ENCODE results near the gene PRSS57.

Gene PRSS57

DNA sequence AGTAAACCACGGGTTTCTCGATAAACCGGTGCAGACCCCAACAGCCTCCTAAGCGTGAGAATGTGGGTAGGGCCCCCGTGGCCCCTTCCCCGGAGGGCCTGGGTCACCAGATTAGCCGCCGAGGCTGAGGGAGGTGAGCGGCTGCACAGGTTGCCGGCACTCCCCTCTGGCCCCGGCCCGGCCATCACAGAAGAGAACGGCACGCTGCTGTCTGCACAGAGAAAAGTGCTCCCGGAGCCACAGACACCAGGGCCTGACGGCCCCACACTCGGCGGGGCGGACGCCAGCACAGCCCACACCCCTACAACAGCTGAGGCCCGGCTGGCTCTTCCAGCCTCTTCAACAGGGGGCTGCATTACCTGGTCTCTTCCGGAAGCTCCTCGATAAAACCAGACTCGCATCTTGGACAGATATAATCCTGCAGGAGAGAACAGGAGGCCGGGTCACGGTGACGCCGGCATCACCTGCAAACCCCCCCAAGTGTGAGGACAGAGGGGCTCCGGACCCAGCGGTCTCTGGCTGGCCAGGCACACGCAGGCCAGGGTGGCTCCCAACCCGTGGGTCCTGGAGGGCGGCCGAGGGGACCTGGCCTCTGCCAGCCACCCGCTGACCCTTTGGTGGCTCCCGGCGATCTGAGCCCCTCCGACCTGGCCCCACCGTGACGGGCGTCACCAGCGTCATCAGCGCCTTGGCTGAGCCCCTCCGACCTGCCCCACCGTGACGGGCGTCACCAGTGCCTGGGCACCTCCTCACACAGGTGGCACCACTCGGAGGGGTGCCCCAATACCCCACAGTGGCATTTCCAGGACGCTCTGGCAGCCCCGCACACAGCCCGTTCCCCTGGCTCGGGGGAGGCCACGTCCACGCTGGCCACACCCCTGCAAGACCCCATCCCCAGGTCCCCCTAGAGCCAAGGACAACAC is 42.5 kb downstream of the PRSS57 start:
- TF ChIP-seq, protein P1, sequence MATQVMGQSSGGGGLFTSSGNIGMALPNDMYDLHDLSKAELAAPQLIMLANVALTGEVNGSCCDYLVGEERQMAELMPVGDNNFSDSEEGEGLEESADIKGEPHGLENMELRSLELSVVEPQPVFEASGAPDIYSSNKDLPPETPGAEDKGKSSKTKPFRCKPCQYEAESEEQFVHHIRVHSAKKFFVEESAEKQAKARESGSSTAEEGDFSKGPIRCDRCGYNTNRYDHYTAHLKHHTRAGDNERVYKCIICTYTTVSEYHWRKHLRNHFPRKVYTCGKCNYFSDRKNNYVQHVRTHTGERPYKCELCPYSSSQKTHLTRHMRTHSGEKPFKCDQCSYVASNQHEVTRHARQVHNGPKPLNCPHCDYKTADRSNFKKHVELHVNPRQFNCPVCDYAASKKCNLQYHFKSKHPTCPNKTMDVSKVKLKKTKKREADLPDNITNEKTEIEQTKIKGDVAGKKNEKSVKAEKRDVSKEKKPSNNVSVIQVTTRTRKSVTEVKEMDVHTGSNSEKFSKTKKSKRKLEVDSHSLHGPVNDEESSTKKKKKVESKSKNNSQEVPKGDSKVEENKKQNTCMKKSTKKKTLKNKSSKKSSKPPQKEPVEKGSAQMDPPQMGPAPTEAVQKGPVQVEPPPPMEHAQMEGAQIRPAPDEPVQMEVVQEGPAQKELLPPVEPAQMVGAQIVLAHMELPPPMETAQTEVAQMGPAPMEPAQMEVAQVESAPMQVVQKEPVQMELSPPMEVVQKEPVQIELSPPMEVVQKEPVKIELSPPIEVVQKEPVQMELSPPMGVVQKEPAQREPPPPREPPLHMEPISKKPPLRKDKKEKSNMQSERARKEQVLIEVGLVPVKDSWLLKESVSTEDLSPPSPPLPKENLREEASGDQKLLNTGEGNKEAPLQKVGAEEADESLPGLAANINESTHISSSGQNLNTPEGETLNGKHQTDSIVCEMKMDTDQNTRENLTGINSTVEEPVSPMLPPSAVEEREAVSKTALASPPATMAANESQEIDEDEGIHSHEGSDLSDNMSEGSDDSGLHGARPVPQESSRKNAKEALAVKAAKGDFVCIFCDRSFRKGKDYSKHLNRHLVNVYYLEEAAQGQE (IDR thresholded peaks at IDR 0.05; ENCODE audit: low read depth): no peak
- no peak for TF ChIP-seq TCF12 (IDR thresholded peaks at IDR 0.05; ENCODE audit: low read depth)
- TF ChIP-seq FOXM1 (IDR thresholded peaks at IDR 0.05; ENCODE audit: borderline replicate concordance, low read depth): no peak
- TF ChIP-seq ZBTB7A (IDR thresholded peaks at IDR 0.05; ENCODE audit: low read depth): no peak
- no peak for TF ChIP-seq TAF1 (IDR thresholded peaks at IDR 0.05; ENCODE audit: low read depth)
- no peak for TF ChIP-seq RAD21 (IDR thresholded peaks at IDR 0.05; ENCODE audit: low read depth)

DNA sequence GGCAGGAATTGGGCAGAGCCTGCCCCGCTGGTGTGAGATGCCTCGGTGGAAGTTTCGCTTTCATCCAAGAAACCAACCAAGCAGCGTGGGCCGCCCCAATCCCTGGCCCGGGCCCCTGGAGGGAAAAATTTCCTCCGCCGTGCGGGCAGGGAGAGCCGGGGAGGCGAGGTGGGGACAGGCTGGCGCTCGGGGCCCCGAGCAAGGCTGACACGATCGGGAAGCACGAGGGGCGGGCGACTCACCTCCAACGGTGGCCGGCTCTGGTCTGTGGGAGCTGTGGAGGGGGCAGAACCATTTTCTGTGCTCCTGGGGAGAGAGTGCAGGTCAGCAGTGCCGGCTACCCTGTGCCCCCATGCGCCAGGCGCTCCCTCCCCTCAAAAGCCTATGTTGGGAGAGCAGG is 43.3 kb downstream of the PRSS57 start:
- TF ChIP-seq YY1 (IDR thresholded peaks at IDR 0.05; ENCODE audit: low read depth) (no peak), EGR1 (IDR thresholded peaks at IDR 0.05) (no peak), TEAD4 (IDR thresholded peaks at IDR 0.05) (no peak), CREB1 (IDR thresholded peaks at IDR 0.05; ENCODE audit: low read depth) (no peak), CEBPB (IDR thresholded peaks at IDR 0.05) (no peak), TAF1 (IDR thresholded peaks at IDR 0.05; ENCODE audit: low read depth) (no peak), ZBTB7A (IDR thresholded peaks at IDR 0.05; ENCODE audit: low read depth) (no peak), TCF12 (IDR thresholded peaks at IDR 0.05; ENCODE audit: low read depth) (no peak), FOXM1 (IDR thresholded peaks at IDR 0.05; ENCODE audit: borderline replicate concordance, low read depth) (no peak), NFIC (IDR thresholded peaks at IDR 0.05) (no peak), EP300 (IDR thresholded peaks at IDR 0.05; ENCODE audit: borderline replicate concordance) (no peak), RAD21 (IDR thresholded peaks at IDR 0.05; ENCODE audit: low read depth) (no peak)
- TF ChIP-seq, protein P2, sequence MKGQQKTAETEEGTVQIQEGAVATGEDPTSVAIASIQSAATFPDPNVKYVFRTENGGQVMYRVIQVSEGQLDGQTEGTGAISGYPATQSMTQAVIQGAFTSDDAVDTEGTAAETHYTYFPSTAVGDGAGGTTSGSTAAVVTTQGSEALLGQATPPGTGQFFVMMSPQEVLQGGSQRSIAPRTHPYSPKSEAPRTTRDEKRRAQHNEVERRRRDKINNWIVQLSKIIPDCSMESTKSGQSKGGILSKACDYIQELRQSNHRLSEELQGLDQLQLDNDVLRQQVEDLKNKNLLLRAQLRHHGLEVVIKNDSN (IDR thresholded peaks at IDR 0.05): no peak
- TF ChIP-seq, protein P3, sequence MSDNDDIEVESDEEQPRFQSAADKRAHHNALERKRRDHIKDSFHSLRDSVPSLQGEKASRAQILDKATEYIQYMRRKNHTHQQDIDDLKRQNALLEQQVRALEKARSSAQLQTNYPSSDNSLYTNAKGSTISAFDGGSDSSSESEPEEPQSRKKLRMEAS (IDR thresholded peaks at IDR 0.05): no peak
- TF ChIP-seq, protein P1 (IDR thresholded peaks at IDR 0.05; ENCODE audit: low read depth): no peak

DNA sequence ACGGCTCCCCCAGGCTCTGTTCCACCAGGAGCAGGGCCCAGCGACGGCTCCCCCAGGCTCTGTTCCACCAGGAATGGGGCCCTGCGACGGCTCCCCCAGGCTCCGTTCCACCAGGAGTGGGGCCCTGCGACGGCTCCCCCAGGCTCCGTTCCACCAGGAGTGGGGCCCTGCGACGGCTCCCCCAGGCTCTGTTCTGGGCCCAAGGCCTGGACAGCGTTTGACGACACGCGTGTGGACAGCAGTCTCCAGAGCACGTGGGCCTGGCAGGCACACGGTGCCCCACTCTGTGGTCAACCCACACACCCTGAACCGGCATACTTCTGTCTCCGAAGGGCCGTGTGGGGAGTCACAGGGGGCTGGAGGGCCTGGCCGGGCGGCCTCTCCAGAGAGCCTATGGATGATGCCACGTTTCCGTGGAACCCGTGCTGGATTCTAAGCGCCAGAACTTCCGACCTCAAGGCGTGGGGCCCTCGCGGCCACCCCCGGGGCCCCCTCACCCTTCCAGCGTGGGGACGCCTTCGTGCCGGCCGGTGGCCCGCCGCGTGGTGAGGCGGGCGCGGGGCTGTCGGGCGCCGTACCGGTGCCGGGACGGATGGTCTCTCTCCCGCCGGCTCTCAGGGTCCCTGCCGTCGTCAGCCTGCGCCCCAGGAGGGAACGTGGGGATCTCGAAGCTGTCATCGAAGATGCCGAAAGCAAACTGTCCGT is 44.0 kb downstream of the PRSS57 start:
- TF ChIP-seq, protein P3 (IDR thresholded peaks at IDR 0.05): no peak
- no peak for TF ChIP-seq FOXM1 (IDR thresholded peaks at IDR 0.05; ENCODE audit: borderline replicate concordance, low read depth)
- no peak for TF ChIP-seq RAD21 (IDR thresholded peaks at IDR 0.05; ENCODE audit: low read depth)
- TF ChIP-seq TEAD4 (IDR thresholded peaks at IDR 0.05): no peak
- TF ChIP-seq YY1 (IDR thresholded peaks at IDR 0.05; ENCODE audit: low read depth): no peak
- TF ChIP-seq TAF1 (IDR thresholded peaks at IDR 0.05; ENCODE audit: low read depth): no peak
- TF ChIP-seq, protein P1 (IDR thresholded peaks at IDR 0.05; ENCODE audit: low read depth): no peak
- TF ChIP-seq ZBTB7A (IDR thresholded peaks at IDR 0.05; ENCODE audit: low read depth): no peak
- no peak for TF ChIP-seq TCF12 (IDR thresholded peaks at IDR 0.05; ENCODE audit: low read depth)
- TF ChIP-seq EGR1 (IDR thresholded peaks at IDR 0.05): no peak
- no peak for TF ChIP-seq CREB1 (IDR thresholded peaks at IDR 0.05; ENCODE audit: low read depth)
- TF ChIP-seq NFIC (IDR thresholded peaks at IDR 0.05): no peak

DNA sequence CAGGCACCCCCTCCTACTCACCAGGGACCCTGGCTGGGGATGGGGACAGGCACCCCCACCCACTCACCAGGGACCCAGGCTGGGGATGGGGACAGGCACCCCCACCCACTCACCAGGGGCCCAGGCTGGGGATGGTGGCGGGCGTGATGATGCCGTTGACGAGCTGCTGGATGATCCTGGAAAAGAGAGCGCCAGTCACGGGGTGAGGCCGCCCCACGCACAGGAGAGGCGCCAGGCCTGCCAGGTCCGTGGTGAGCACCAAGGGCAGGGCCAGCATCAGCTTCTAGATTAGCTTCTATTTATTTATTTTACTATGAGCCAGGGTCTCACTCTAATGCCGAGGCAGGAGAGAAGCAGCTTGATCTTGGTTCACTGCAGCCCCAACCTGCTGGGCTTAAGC is 45.1 kb downstream of the PRSS57 start:
- TF ChIP-seq, protein P2 (IDR thresholded peaks at IDR 0.05): no peak
- no peak for TF ChIP-seq YY1 (IDR thresholded peaks at IDR 0.05; ENCODE audit: low read depth)
- TF ChIP-seq TAF1 (IDR thresholded peaks at IDR 0.05; ENCODE audit: low read depth): no peak
- TF ChIP-seq EP300 (IDR thresholded peaks at IDR 0.05; ENCODE audit: borderline replicate concordance): no peak

All from Ishikawa (cell line).